K562 (cell line): ENCODE measurements around the gene LCN15. TPM values are rescaled to one million over a fixed set of nuclear protein-coding genes. Genes with fewer than 3 reads are reported as not detected.

Experiments used
- AFF1 ChIP-seq, 2 experiments: fragments of 450-650 bp; IDR thresholded peaks; 2 replicates each; pipeline ENCODE4 v1.6.1; 2018; ENCODE audit warnings: mild to moderate bottlenecking in 2 of 2, low read depth in 1 of 2; ENCODE audit not compliant: partially characterized antibody in 2 of 2
- BRF2 ChIP-seq: IDR thresholded peaks from 3 replicates; pipeline ENCODE4 v1.6.1; 2011; ENCODE audit warnings: borderline replicate concordance, mild to moderate bottlenecking; ENCODE audit not compliant: insufficient read length, insufficient read depth
- CTBP1 ChIP-seq: fragments of 450-650 bp; IDR thresholded peaks from 2 replicates; pipeline ENCODE4 v1.6.1; 2016; ENCODE audit warnings: borderline replicate concordance
- ELF2 ChIP-seq: fragments of 250-450 bp; sonication (Bioruptor Pico); IDR thresholded peaks from 2 replicates; pipeline ENCODE4 v1.5.0; 2021; ENCODE audit warnings: mild to moderate bottlenecking
- FOSL1 ChIP-seq: fragments of 200-800 bp; sonication (Bioruptor generic); conservative IDR thresholded peaks from 2 replicates; pipeline ENCODE4 v1.6.1; 2016; ENCODE audit warnings: missing genetic modification characterization, missing compliant biosample characterization
- ILK ChIP-seq: fragments of 450-650 bp; IDR thresholded peaks from 2 replicates; pipeline ENCODE4 v1.6.1; 2016; ENCODE audit warnings: missing genetic modification characterization, low read depth, mild to moderate bottlenecking, missing compliant biosample characterization, moderate library complexity, borderline replicate concordance
- IRF1 ChIP-seq: sonication (generic); formaldehyde crosslinking; IDR thresholded peaks from 2 replicates; pipeline ENCODE4 v1.8.0; 2022; ENCODE audit warnings: missing genetic modification reagents, mild to moderate bottlenecking, borderline replicate concordance
- MAFG ChIP-seq: fragments of 450-650 bp; conservative IDR thresholded peaks from 2 replicates; pipeline ENCODE4 v1.6.1; 2016; ENCODE audit warnings: missing genetic modification characterization, missing compliant biosample characterization
- NBN ChIP-seq: fragments of 450-650 bp; IDR thresholded peaks from 2 replicates; pipeline ENCODE4 v1.6.1; 2016; ENCODE audit warnings: low read depth, mild to moderate bottlenecking
- PYGO2 ChIP-seq: fragments of 450-650 bp; IDR thresholded peaks from 2 replicates; pipeline ENCODE4 v1.6.1; 2016; ENCODE audit warnings: mild to moderate bottlenecking, missing genetic modification characterization, moderate library complexity, missing compliant biosample characterization
- SREBF2 ChIP-seq: sonication (generic); formaldehyde crosslinking; IDR thresholded peaks from 2 replicates; pipeline ENCODE4 v1.4.0; 2020; ENCODE audit warnings: mild to moderate bottlenecking, missing genetic modification reagents
- TAF7 ChIP-seq: fragments of 450-650 bp; IDR thresholded peaks from 2 replicates; pipeline ENCODE4 v1.6.1; 2016; ENCODE audit warnings: missing genetic modification characterization, missing compliant biosample characterization
- TRIM25 ChIP-seq: fragments of 450-650 bp; IDR thresholded peaks from 2 replicates; pipeline ENCODE4 v1.7.0; 2016; ENCODE audit warnings: borderline replicate concordance
- UBTF ChIP-seq, 2 experiments: IDR thresholded peaks; 2 replicates each; pipeline ENCODE4 v1.6.1; 2012; ENCODE audit warnings: improper control_type of control experiment in 2 of 2, low read depth in 2 of 2, low read length in 2 of 2, borderline replicate concordance in 1 of 2
- XRCC5 ChIP-seq: fragments of 200-400 bp; formaldehyde crosslinking; IDR thresholded peaks from 2 replicates; pipeline ENCODE4 v1.6.1; 2017; ENCODE audit warnings: low read depth, mild to moderate bottlenecking, low read length
- ZBTB2 ChIP-seq: fragments of 450-650 bp; IDR thresholded peaks from 2 replicates; pipeline ENCODE4 v1.6.1; 2016; ENCODE audit warnings: antibody characterized with exemption
- ZNF23 ChIP-seq: fragments of 250-450 bp; sonication (Bioruptor Pico); IDR thresholded peaks from 2 replicates; pipeline ENCODE4 v1.4.0; 2020; ENCODE audit warnings: mild to moderate bottlenecking
- polyA plus RNA-seq, 8 experiments: library from polyadenylated mRNA; depleted of rRNA in 4 of 8; stranded (reverse) in 5 of 8; unstranded in 3 of 8; fragments of >200 nt; fragmentation: Nextera tagmentation in 2 of 8; fragmentation: Illumina TruSeq in 1 of 8; extraction: Ambion mirVana in 2 of 8; extraction: Trizol in 1 of 8; gene quantifications; 2 replicates each; pipeline versions ENCODE4 v1.2.1 to v1.2.3, GENCODE V29; 2011 to 2014; ENCODE audit warnings: inconsistent platforms in 1 of 8, missing spikeins in 1 of 8
- total RNA-seq, 7 experiments: library from RNA; depleted of rRNA in 6 of 7; stranded (reverse); fragments of >200 nt in 6 of 7; fragmentation: Illumina TruSeq in 2 of 7; extraction: Trizol in 2 of 7; gene quantifications; 2 replicates each; pipeline versions ENCODE4 v1.2.1 to v1.2.3, GENCODE V29; 2011 to 2021; ENCODE audit warnings: low replicate concordance in 1 of 7

The LCN15 gene
- total and polyA plus RNA-seq, 9 of the 15 experiments (the other 6 are each of a cell fraction or from before 2014, with no cell fraction given) = 0.66 TPM; not detected in 8

GRCh38 chr9:136808806-136809158 is 44.5 kb upstream of the LCN15 start (continued):
- TF ChIP-seq AFF1 (IDR thresholded peaks at IDR 0.05; ENCODE audit: low read depth in 1 of 2, partially characterized antibody in 2 of 2) = peak in 1 of 2 experiments; percentile 22
- TF ChIP-seq PYGO2 (tag) = no peak
- no peak for TF ChIP-seq CTBP1
- TF ChIP-seq IRF1 (CRISPR knock-in tag) = no peak
- no peak for TF ChIP-seq XRCC5
- TF ChIP-seq ZNF23 (CRISPR knock-in tag) = no peak
- no peak for TF ChIP-seq ZBTB2
- TF ChIP-seq TRIM25 = no peak
- TF ChIP-seq UBTF (IDR thresholded peaks at IDR 0.05; ENCODE audit: borderline replicate concordance in 1 of 2, low read depth in 2 of 2, low read length in 2 of 2) = 0 out of 4 replicates have a peak, but pooled peaks of 1 of the 2 experiments have one; percentile 17
- no peak for TF ChIP-seq FOSL1
- TF ChIP-seq ELF2 = no peak
- no peak for TF ChIP-seq NBN
- TF ChIP-seq MAFG (tag) = no peak
- TF ChIP-seq ILK = no peak
- TF ChIP-seq BRF2 = no peak
- TF ChIP-seq TAF7 = no peak
- TF ChIP-seq SREBF2 (CRISPR knock-in tag) = no peak
